ENCODE measurements around the gene RNF166. TPM values are rescaled to one million over a fixed set of nuclear protein-coding genes. Genes with fewer than 3 reads are reported as not detected.

The RNF166 gene
- total RNA-seq, 6 experiments from 2014 or later, result 10.3 to 18.3 (median 13.2) TPM

DNA sequence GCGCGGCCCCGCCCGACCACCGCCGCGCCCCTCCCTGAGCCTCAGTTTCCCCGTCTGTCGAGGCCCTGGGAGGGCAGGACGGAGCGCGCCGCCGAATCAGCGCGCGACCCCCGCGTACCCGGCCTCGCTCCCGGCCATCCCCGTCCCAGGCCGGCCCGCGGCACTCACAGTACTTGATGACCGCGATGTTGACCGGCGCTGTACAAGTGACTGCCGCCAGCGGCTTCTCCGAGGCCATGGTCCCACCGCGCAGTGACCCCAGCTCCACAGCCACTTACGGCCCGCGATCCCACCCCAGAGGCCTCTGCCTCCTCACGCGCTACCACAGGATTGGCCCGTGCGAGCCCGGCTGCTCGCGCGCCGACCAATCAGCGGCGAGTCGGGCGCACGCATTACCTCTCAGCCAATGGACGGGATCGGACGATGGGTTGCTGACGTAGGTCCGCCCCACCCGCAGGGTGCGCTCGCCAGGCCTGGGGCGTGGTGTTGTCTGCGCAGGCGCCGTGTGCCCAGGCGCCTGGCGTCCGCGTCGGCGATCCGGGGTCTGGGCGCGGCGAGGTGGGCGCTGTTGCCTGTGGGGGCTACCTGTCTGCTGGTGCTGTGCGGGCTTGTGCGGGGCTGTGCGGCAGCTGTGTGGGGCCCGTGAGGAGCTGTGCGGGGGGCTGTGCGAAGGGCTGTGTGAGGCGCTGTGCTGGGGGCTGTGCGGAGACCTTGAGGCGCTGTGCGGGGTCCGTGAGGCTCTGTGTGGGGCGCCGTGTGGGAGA, 43.2 kb downstream of the RNF166 start, which contains the start of gene MVD:
TSS of gene MVD (minus strand) at position 249 of the 764 bp plus-strand sequence. CDS start at position 238, 11 bp downstream.
- DNase-seq, result peak; percentile 97
- peaks cover 8% of the 10 kb centered on the region; the same call in 1 of the 2 replicates for H3K36me3 Mint-ChIP-seq (ENCODE audit: low read depth)
- no peaks in the 10 kb centered on the region for H3K9me3 Mint-ChIP-seq
- H3K4me1 Mint-ChIP-seq (ENCODE audit: low read depth), result peaks cover 17% of the 10 kb centered on the region
- H3K27me3 Mint-ChIP-seq (ENCODE audit: insufficient read depth), result no peaks in the 10 kb centered on the region; the same call in 1 of the 2 replicates
- TF ChIP-seq CTCF (IDR thresholded peaks at IDR 0.05), result peak; percentile 24; the same call in 1 of the 2 replicates
- peak within 1 kb of the TSS; percentile 93 for H3K4me3 Mint-ChIP-seq
- H3K27ac Mint-ChIP-seq, result peak within 1 kb of the TSS; percentile 81

DNA sequence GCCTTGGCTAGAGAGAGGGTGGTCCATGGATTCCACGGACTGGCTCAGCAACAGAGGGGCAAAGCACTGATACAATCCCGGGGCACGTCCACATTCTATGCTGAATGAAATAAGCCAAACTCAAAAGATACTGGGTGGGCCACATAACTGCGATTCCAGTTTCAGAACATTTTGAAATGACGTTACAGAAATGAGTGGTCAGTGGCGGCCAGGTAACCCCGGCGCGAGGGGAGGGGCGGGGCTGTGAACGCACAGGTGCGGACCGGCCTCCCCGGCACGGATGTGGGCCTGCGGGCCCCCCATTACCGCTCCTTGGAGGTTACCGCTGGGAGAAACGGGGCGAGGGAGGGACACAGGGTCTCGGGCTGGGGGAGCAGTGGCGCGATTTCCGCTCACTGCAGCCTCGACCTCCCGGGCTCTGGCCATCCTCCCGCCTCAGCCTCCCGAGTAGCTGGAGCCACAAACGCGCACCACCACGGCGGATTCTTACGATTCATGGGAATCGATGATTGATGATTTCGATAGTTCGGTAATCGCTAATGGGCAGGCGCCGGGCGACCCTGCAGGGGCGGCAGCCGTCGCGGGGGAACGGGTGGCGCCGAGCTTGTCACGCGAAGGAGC, 43.9 kb downstream of the RNF166 start:
- H3K27ac Mint-ChIP-seq, result peak overlapping the region; percentile 62
- no peaks in the 10 kb centered on the region; the same call in 1 of the 2 replicates for H3K27me3 Mint-ChIP-seq (ENCODE audit: insufficient read depth)
- TF ChIP-seq CTCF (IDR thresholded peaks at IDR 0.05), result no peak
- H3K4me3 Mint-ChIP-seq, result peak overlapping the region; percentile 93
- H3K4me1 Mint-ChIP-seq (ENCODE audit: low read depth), result peaks cover 17% of the 10 kb centered on the region
- DNase-seq, result no peak
- H3K36me3 Mint-ChIP-seq (ENCODE audit: low read depth), result peaks cover 6% of the 10 kb centered on the region; the same call in 1 of the 2 replicates
- H3K9me3 Mint-ChIP-seq, result no peaks in the 10 kb centered on the region

DNA sequence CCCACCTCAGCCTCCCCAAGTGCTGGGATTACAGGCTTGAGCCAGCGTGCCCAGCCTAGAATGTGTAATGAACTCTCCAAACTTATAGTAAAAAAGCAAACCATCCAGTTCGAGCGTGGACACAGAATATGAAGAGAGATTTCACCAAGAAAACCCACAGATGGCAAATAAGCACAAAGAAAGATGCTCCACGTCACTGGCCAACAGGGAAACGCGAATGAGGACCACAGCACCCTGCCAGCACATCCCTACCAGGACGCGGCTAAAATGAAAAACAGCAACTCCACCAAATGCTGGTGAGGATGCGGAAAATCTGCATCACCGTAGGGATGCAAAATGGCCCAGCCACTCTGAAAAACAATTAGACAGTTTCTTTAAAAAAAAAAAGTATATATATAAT, 44.7 kb downstream of the RNF166 start:
- Mint-ChIP-seq H3K4me3 (no peak overlapping the region), H3K9me3 (no peaks in the 10 kb centered on the region), H3K4me1 (ENCODE audit: low read depth) (peaks cover 17% of the 10 kb centered on the region), H3K27ac (no peak overlapping the region), H3K36me3 (ENCODE audit: low read depth) (0 out of 2 replicates have a peak, but pooled peaks cover under 1% of the 10 kb centered on the region), H3K27me3 (ENCODE audit: insufficient read depth) (no peaks in the 10 kb centered on the region; the same call in 1 of the 2 replicates)
- TF ChIP-seq CTCF (IDR thresholded peaks at IDR 0.05), result no peak
- DNase-seq, result no peak

DNA sequence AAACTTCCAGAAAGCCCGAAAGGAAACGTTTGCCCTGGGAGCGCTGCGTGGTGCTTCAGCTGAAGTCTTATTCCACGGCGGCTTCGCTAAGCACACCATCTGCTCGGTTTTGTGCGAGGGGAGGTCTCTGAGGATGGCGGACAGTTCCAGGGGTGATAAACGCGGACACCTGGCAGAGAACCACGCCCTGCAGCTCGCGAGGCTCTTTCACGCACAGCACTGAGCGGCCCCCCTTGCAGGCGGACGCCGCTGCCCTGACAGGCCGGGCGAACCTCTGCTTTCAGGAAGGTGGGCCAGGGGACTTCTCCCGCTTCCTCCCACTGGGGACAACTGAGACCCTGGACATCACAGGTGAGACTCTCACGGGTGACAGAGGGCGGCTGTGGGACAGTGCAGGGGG, 47.0 kb downstream of the RNF166 start:
- Mint-ChIP-seq H3K9me3 (no peaks in the 10 kb centered on the region), H3K27ac (no peak overlapping the region), H3K36me3 (ENCODE audit: low read depth) (no peaks in the 10 kb centered on the region), H3K27me3 (ENCODE audit: insufficient read depth) (no peaks in the 10 kb centered on the region; the same call in 1 of the 2 replicates), H3K4me3 (no peak overlapping the region), H3K4me1 (ENCODE audit: low read depth) (peaks cover 16% of the 10 kb centered on the region)
- DNase-seq, result no peak
- no peak for TF ChIP-seq CTCF (IDR thresholded peaks at IDR 0.05)

- Mint-ChIP-seq H3K36me3 (ENCODE audit: low read depth) (no peaks in the 10 kb centered on the region), H3K9me3 (no peaks in the 10 kb centered on the region), H3K4me1 (ENCODE audit: low read depth) (peaks cover 12% of the 10 kb centered on the region), H3K4me3 (no peak overlapping the region), H3K27me3 (ENCODE audit: insufficient read depth) (no peaks in the 10 kb centered on the region; the same call in 1 of the 2 replicates), H3K27ac (no peak overlapping the region)
- DNase-seq, result no peak
- no peak for TF ChIP-seq CTCF (IDR thresholded peaks at IDR 0.05)
These were observed 47.5 kb downstream of the RNF166 start for GRCh38 chr16:88658714-88659113.

All from HFFc6 (cell line).